GM18909 (cell line): ENCODE measurements around the gene TACO1.
A peak's percentile ranks its signal among the peaks of the same experiment; 100 is the strongest.

Source experiments
- ATAC-seq: cut with Tn5 transposase; IDR thresholded peaks from one replicate; pipeline ENCODE4 v1.9.1; 2021; ENCODE audit warnings: mild to moderate bottlenecking; ENCODE audit not compliant: unreplicated experiment, poor library complexity

Gene TACO1

GRCh38 chr17:63634816-63635215 lies 34.1 kb downstream of the TACO1 start:
- no peak for ATAC-seq

- no peak for ATAC-seq
Measured at GRCh38 chr17:63635290-63635689, 34.6 kb downstream of the TACO1 start.

GRCh38 chr17:63635787-63636186 lies 35.1 kb downstream of the TACO1 start:
- no peak for ATAC-seq

DNA sequence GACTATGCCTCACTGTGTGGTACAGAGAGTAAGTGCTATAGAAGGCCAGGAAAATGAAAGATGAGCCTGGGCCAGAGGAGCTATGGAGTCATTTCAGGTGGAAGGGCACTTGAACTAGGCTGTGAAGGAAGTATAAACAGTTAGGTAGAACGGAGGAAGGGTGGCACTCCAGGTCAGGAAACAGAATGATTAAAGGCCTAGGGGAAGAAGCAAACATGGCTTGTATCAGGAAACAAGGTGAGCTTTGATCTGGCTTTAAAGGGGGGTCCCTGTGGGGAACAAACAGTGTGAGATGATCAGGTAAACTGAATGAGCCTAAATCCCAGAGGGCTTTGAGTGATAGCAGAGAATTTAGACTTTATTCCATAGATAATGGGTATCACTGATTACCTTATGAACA lies 38.4 kb downstream of the TACO1 start:
- no peak for ATAC-seq

GRCh38 chr17:63640038-63640437 lies 39.3 kb downstream of the TACO1 start:
- no peak for ATAC-seq

DNA sequence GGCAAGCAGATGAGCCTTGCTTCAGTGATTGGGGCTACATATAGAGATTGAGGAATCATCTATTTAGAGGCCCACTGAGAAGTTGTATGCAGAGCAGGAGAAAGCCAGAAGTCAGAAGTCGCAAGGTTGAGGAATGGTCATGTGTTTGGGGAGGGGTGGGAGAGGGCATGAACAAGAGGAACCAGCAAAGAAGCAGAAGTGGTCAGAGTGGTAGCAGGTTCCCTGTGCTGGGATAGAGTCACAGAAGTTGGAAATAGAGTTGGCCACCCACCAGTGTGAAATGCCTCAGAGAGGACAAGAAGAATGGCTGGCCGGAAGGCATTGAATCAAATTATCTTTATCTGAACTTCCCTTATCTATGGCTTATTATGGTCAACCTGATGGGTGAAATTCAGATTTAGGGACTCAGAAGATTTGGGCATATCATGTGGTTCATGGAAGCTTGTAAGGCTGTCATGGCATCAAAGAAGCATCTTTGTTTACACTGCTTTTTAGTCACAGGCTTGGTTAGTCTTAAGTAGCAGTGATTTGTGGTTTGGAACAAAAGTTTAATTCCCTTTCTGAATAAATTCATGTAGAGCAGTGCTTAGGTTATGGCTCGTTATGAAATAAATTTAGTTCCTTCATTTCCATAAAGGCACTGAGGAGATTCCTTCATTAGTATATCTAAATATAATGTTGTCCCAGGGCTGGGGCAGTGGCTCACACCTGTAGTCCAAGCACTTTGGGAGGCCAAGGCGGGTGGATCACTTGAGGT lies 41.2 kb downstream of the TACO1 start:
- ATAC-seq = no peak

DNA sequence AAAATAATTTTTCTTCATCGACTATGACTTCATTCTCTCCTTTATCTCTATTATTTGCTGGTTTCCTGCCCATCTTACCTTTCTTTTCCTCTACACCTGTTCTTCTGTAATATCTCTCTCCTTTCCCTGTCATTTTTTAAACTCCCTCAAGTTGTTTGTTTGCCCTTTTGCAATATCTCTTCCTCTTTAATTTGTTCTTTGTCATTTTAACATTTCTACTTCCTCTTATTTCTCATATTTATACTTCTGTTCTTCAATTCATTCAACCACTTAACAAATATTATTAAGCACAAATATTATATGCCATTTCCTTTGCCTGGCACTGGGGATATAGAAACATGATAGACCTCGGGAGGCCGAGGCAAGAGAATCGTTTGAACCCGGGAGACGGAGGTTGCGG lies 44.2 kb downstream of the TACO1 start:
- no peak for ATAC-seq

DNA sequence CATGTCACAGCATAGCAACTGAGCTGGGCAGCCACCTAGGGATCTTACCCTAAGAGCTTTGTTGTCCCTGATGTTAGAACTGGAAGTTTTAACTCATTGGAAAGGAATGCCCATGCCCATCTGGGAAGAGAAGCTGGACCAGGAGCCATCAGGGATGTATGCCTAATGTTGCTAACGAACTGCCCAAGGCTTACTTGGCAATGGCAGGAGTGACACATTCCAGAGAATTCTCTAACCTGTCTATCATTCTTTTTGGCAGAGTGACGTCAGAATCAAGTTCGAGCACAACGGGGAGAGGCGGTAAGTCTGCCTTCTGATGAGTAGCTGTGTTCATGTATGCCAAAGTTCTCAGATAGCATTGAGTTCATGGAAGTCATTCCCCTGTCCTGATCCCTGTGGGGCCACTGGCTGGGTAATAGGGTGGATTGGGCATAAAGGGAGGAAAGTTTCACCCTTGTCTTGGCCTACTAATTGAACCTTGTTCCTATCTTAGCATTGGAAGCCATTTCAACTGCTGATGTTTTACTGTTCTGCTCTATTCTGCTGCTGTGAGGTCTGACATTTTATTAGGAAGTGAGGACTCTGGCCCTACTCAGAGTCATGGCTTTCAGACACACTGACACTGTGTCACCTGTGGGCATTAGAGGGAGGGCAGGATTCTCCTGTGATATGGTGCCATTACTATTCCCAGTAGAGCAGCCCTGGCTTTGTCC lies 45.2 kb downstream of the TACO1 start:
- ATAC-seq = peak; percentile 69

DNA sequence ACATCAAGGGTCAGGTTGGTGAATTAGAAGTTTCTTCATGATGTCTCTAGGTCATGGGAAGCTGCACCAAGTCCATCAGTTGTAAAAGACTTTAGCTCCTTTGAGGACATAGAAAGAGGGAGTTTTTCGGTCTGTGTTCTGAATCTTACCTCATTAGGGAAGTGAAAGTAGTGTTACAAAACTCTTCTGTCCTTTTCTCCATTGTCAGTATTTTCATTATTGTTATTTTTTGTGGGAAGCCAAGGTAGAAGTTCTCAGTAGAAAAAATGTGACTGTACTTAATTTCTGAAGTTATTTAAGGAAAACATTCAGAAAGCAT lies 45.8 kb downstream of the TACO1 start:
- ATAC-seq = peak; percentile 79

DNA sequence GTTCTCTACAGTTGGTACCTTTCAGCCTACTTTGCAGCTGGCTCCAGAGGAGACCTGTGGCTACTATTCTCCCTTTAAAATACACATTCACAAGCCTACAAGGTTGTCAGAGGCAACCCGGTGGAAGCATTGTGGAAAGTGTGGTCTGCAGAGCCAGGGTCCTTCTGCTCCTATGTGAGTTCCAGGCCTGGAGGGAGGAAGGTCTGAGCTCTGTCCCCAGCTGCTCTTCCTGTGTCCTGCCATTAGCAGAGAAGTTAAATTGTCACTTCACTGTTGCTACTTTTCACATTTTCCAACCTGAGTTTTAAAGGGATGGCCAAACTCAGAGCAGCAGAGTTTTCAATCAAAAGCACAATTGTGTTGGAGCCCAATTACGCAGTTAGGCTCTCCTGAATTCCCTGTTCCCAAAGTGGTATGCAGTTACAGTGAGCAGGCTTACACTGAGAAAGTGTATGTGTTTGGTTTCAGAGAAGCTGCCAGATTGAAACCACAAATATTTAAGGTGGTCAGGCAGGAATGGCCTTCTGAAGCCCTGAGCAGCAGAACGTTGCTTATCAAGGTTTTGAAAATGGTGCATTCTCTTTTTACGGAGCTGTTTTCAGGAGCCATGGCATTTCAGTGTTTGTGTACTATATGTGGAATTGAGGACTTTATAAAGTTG lies 46.5 kb downstream of the TACO1 start:
- no peak for ATAC-seq

GRCh38 chr17:63647936-63648335 lies 47.2 kb downstream of the TACO1 start:
- no peak for ATAC-seq

GRCh38 chr17:63649813-63650212 lies 49.1 kb downstream of the TACO1 start:
- no peak for ATAC-seq

DNA sequence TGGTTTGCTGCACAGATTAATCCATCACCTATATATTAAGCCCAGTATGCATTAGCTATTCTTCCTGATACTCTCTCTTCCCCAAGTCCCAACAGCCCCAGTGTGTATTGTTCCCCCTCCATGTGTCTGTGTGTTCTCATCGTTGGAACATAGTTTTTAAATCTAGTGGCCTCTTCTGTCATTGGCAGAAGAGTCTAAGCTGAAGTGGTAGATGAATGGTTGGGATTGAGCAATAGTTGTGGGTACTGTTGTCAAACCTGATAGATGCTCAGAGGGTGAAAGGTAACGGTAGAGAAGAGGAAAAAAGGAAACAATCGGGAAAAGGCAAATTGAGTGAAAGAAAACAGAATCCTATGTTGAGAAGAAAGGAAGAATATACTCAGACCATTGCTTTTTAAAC lies 51.4 kb downstream of the TACO1 start:
- ATAC-seq = no peak

DNA sequence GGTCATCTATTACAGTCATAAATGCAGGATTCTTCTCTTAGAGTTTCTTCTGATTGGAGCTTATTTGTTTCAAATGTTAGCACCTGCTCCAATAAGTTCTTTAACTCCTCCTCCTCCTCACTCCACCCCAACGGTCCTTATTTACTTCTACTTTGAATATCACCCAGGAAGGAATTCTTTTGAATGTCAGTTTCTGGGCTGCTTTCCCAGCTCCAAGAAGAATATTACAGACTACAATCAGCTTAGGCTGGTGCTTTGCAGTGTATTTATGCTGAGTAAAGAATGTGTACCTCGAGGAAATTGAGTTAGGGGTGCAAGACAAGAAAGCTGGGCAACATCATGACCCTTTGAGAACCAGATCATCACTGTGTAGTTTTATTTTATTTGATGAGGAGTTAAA lies 52.4 kb downstream of the TACO1 start:
- no peak for ATAC-seq

GRCh38 chr17:63657786-63658185 lies 57.1 kb downstream of the TACO1 start:
- no peak for ATAC-seq
